ENCODE measurements around the gene EML4.

Gene EML4

DNA sequence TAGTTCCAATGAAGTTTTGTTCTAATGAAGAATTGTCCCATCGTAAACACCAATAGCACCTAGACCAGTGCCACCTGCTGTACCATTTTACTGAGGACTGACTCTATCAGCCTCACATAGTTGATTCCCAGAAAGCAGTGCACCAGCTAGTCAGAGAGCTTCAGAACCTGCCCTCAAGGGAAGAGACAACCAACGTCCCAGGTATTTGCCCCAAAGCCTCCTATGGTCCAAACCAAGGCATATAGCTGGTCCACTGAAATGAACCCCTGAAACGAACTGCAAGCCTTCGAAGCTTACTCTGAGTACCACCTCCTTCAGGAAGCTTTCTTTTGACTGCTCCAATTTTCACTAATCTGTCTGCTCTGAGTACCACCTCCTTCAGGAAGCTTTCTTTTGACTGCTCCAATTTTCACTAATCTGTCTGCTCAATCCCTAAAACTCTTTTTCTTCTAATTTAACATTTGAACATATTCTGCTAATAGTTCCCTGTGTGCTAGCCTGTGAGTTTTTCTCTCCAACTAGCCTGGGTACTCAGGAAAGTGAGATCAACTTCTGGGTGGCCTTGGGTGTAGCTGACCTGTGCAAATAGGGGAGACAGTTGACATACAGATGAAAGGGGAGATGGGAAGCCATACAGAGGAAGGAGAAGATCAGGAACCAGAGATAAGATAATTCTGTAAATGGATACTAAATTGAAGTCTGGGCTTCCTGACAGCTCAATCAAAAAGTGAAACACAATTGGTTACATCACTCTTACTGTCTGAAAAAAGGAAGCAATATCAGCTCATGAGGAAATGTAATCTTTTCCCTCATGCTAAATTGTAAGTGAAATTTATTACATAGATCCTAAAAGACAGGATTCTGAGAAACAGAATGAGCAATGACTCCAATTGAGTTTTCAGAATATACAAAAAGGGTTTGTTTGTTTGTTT is 33.5 kb upstream of the EML4 start:
- 0 out of 2 replicates have a peak overlapping the region, but pooled peaks have one; percentile 9 for H2AFZ ChIP-seq (ENCODE audit: low read length)
- no peaks in the 10 kb centered on the region for H3K79me2 ChIP-seq (ENCODE audit: insufficient read depth, low read length)
- H3K9me2 ChIP-seq (replicated peaks; ENCODE audit: low read depth, low read length), result no peaks in the 10 kb centered on the region
- no peaks in the 10 kb centered on the region for H3K9me3 ChIP-seq (ENCODE audit: insufficient read depth, low read depth, low read length)
- TF ChIP-seq, protein P1, sequence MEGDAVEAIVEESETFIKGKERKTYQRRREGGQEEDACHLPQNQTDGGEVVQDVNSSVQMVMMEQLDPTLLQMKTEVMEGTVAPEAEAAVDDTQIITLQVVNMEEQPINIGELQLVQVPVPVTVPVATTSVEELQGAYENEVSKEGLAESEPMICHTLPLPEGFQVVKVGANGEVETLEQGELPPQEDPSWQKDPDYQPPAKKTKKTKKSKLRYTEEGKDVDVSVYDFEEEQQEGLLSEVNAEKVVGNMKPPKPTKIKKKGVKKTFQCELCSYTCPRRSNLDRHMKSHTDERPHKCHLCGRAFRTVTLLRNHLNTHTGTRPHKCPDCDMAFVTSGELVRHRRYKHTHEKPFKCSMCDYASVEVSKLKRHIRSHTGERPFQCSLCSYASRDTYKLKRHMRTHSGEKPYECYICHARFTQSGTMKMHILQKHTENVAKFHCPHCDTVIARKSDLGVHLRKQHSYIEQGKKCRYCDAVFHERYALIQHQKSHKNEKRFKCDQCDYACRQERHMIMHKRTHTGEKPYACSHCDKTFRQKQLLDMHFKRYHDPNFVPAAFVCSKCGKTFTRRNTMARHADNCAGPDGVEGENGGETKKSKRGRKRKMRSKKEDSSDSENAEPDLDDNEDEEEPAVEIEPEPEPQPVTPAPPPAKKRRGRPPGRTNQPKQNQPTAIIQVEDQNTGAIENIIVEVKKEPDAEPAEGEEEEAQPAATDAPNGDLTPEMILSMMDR (conservative IDR thresholded peaks at IDR 0.05; ENCODE audit: low read length), result no peak
- no peak for TF ChIP-seq EZH2phosphoT487 (IDR thresholded peaks at IDR 0.05; ENCODE audit: borderline replicate concordance)
- H3K4me2 ChIP-seq (ENCODE audit: low read depth, low read length, poor library complexity, severe bottlenecking), result peak overlapping the region; percentile 9
- H3K9ac ChIP-seq (ENCODE audit: low read depth, low read length, poor library complexity, severe bottlenecking), result no peak overlapping the region
- H3K4me3 ChIP-seq (ENCODE audit: low read length, poor library complexity, severe bottlenecking), result no peak overlapping the region
- H3F3A ChIP-seq (ENCODE audit: low read depth), result peaks cover 9% of the 10 kb centered on the region; the same call in 1 of the 2 replicates
- H3K27me3 ChIP-seq (ENCODE audit: insufficient read depth, low read length, poor library complexity, severe bottlenecking), result no peaks in the 10 kb centered on the region
- H3K4me1 ChIP-seq (ENCODE audit: insufficient read depth, low read length, poor library complexity, severe bottlenecking), result peaks cover 52% of the 10 kb centered on the region
- no peaks in the 10 kb centered on the region for H4K20me1 ChIP-seq (ENCODE audit: insufficient read depth, low read length, poor library complexity, severe bottlenecking)
- H3K36me3 ChIP-seq (ENCODE audit: insufficient read depth, low read length), result no peaks in the 10 kb centered on the region

DNA sequence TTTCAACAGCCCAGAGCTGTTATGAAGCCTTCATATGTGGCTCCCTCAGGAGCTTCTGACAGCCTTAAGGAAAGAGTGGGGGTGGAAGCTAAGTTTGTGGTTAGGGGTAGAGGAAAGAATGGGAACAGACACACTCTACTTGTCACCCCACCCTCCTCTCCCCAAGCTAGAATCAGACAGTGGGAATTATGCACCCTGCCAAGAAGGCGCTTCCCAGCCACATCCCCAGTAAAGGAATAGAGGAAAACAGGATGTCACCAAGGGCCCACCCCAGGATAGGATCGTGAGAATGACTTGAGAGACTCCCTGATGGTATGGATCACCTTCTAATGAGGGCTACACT is 32.4 kb upstream of the EML4 start:
- Histone ChIP-seq H2AFZ (ENCODE audit: low read length) (no peak overlapping the region; the same call in 1 of the 2 replicates), H3K9ac (ENCODE audit: low read depth, low read length, poor library complexity, severe bottlenecking) (no peak overlapping the region), H3K9me3 (ENCODE audit: insufficient read depth, low read depth, low read length) (no peaks in the 10 kb centered on the region), H3K4me3 (ENCODE audit: low read length, poor library complexity, severe bottlenecking) (no peak overlapping the region), H3K27me3 (ENCODE audit: insufficient read depth, low read length, poor library complexity, severe bottlenecking) (no peaks in the 10 kb centered on the region), H4K20me1 (ENCODE audit: insufficient read depth, low read length, poor library complexity, severe bottlenecking) (no peaks in the 10 kb centered on the region), H3K79me2 (ENCODE audit: insufficient read depth, low read length) (no peaks in the 10 kb centered on the region), H3K4me1 (ENCODE audit: insufficient read depth, low read length, poor library complexity, severe bottlenecking) (peaks cover 51% of the 10 kb centered on the region), H3K4me2 (ENCODE audit: low read depth, low read length, poor library complexity, severe bottlenecking) (no peak overlapping the region), H3F3A (ENCODE audit: low read depth) (peaks cover 9% of the 10 kb centered on the region; the same call in 1 of the 2 replicates), H3K9me2 (replicated peaks; ENCODE audit: low read depth, low read length) (no peaks in the 10 kb centered on the region), H3K36me3 (ENCODE audit: insufficient read depth, low read length) (no peaks in the 10 kb centered on the region)
- TF ChIP-seq EZH2phosphoT487 (IDR thresholded peaks at IDR 0.05; ENCODE audit: borderline replicate concordance), result no peak
- TF ChIP-seq, protein P1 (conservative IDR thresholded peaks at IDR 0.05; ENCODE audit: low read length), result no peak

DNA sequence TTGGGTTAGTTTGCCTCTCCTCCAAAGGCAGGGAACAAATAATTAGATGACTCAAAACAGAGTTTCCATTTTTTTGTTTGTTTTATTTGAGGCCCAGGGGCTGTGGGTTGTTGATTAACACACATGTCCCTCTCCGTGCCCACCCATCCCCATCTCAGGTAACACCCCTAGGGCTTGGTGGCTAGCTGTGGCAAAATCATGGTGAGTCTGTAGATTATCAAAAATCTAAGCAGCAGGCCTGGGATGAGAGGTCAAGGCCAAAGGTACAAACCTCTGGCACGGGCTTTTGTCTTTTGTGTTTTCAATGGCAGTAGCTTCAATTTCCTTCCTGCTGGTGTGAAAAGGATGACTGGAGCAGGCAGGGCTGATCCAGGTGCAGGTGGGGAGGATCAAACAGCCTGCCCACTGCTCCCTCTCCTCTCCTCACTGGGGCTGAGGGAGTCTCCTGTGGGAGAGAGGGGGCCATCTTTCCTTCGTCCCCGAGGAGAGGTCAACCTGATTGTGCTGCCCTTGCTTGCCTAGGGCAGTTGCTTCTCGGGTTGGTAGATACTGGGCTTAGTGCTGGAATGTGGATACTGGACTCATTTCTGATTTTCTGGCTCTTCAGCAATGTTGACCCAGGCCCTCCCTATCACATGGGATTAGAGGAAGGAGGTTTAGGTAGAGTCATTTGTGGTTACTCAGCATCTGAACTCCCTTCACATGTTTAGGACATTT is 31.9 kb upstream of the EML4 start:
- H3K4me2 ChIP-seq (ENCODE audit: low read depth, low read length, poor library complexity, severe bottlenecking), result no peak overlapping the region
- peaks cover 51% of the 10 kb centered on the region for H3K4me1 ChIP-seq (ENCODE audit: insufficient read depth, low read length, poor library complexity, severe bottlenecking)
- H3K79me2 ChIP-seq (ENCODE audit: insufficient read depth, low read length), result no peaks in the 10 kb centered on the region
- H2AFZ ChIP-seq (ENCODE audit: low read length), result peak overlapping the region; percentile 49
- H3K9me3 ChIP-seq (ENCODE audit: insufficient read depth, low read depth, low read length), result no peaks in the 10 kb centered on the region
- H3K9me2 ChIP-seq (replicated peaks; ENCODE audit: low read depth, low read length), result no peaks in the 10 kb centered on the region
- H3F3A ChIP-seq (ENCODE audit: low read depth), result peaks cover 10% of the 10 kb centered on the region; the same call in 1 of the 2 replicates
- H3K4me3 ChIP-seq (ENCODE audit: low read length, poor library complexity, severe bottlenecking), result no peak overlapping the region
- H4K20me1 ChIP-seq (ENCODE audit: insufficient read depth, low read length, poor library complexity, severe bottlenecking), result no peaks in the 10 kb centered on the region
- no peak for TF ChIP-seq EZH2phosphoT487 (IDR thresholded peaks at IDR 0.05; ENCODE audit: borderline replicate concordance)
- TF ChIP-seq, protein P1 (conservative IDR thresholded peaks at IDR 0.05; ENCODE audit: low read length), result no peak
- H3K27me3 ChIP-seq (ENCODE audit: insufficient read depth, low read length, poor library complexity, severe bottlenecking), result no peaks in the 10 kb centered on the region
- no peak overlapping the region for H3K9ac ChIP-seq (ENCODE audit: low read depth, low read length, poor library complexity, severe bottlenecking)
- H3K36me3 ChIP-seq (ENCODE audit: insufficient read depth, low read length), result no peaks in the 10 kb centered on the region
